NOMO-1 treated with dmso at 0.1 percent for 144 hours (cell line): ENCODE data around the gene BMP7.
"Not testable (repeated sequence)": the region's sequence is repeated elsewhere in the genome, so short reads cannot be mapped to it uniquely, and the experiment has no call there.

Experiments used
- DNase-seq: peaks from one replicate; lab custom pipeline; 2025; ENCODE audit not compliant: unreplicated experiment; lab: John Stamatoyannopoulos, UW

Gene BMP7

GRCh38 chr20:57195023-57195422, 71.4 kb downstream of the BMP7 start:
- no peak for DNase-seq

DNA sequence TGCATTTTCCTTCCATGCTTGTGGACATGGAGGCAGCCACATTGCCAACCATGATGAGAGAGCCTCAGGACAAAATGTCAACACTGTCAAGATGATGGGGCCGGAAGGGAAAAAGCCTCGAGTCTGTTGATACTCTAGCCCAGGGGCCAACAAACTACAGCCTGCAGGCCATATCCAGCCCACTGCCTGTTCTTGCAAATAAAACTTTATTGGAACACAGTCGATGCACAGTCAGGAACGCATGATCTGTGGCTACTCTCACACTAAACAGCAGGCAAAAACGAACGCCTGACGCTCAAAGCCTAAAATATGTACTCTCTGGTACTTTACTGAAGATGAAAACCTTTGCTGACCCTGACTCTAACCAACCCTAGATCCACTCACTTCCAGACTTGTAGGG, 72.3 kb downstream of the BMP7 start:
- DNase-seq: no peak

GRCh38 chr20:57193094-57193493, 73.3 kb downstream of the BMP7 start:
- no peak for DNase-seq

DNA sequence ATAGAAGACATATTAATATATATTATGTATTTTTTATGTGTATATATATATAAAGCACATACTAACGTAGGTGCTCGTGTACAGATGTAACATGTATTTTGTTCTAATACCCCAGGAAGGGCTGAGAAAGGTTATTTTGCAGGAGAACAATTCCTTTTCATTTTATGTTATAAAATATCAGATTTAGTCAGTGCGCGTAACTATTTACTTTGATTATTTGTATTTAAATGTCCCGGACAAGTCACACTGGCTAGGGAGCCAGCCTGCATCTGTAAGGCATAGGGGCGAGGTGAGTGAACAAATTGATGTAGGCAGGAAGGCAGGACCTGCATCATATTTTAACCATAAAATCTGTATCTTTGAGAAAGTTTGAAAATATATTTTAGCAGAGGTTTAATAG, 74.1 kb downstream of the BMP7 start:
- no peak for DNase-seq

GRCh38 chr20:57191265-57191638, 75.2 kb downstream of the BMP7 start:
- not testable (repeated sequence) for DNase-seq

GRCh38 chr20:57190536-57191264, 75.7 kb downstream of the BMP7 start:
- DNase-seq: no peak

DNA sequence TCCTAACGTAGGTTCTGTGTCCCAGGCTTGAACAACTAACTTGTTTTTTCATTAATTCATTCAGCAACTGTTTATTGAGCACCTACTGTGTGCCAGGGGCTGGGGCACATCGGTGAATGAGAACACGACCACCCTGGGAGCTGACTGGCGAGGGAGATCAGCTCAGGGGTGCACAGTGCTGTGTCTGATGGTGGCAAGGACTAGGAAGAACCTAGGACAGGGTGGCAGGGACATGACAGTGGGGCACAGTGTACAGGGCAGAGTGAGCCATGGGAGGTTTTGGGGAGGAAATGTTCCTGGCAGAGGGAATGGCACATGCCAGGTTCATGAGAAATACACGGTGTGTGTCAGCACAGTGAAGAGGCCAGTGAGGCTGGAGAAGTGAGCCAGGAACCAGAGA, 76.7 kb downstream of the BMP7 start:
- DNase-seq: no peak

GRCh38 chr20:57188576-57189079, 77.8 kb downstream of the BMP7 start:
- DNase-seq: no peak

DNA sequence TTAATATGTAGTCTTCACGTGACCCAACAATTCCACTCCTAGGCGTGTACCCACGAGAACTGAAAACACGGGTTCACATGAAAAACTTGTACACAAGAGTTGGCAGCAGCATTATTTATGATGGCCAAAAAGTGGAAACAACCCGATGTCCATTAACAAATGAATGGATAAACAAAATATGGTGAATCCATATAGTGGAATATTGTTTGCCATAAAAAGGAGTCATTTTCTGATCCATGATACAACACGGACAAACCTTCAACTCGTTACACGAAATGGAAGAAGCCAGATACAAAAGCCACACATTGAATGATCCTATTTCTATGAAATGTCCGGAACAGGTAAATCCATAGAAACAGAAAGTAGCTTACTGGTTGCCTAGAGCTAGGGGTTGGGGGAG, 78.4 kb downstream of the BMP7 start:
- no peak for DNase-seq

DNA sequence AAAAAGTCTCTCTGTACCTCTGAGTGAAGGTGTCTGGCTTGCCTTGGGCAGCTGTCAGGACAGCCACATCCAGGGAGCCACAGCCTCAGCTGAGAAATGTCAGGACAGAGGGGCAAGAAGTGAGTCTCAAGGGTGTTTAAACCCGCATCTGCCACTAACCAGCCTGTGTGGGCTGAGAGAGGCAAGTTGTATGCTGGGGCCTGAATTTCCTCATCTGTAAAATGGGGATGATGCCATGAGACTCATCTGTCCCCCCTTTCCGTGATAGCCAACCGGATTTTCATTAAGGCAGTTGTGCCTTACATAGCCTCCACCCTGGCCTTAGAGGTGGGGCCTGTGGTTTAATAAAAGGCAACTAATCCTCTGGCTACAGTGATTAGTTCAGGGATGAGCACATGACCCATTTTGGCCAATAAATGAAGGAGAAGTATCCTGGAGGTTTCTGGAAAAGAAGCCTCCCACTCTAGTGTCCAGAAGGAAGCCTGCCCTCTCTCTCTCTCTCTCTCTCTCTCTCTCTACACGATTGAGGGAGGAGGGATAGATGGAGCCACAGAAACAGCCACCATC, 79.3 kb downstream of the BMP7 start:
- DNase-seq: no peak

- no peak for DNase-seq
Observed at GRCh38 chr20:57186192-57186591, 80.2 kb downstream of the BMP7 start.

- DNase-seq: no peak
Observed at GRCh38 chr20:57185188-57185743, 81.2 kb downstream of the BMP7 start.

DNA sequence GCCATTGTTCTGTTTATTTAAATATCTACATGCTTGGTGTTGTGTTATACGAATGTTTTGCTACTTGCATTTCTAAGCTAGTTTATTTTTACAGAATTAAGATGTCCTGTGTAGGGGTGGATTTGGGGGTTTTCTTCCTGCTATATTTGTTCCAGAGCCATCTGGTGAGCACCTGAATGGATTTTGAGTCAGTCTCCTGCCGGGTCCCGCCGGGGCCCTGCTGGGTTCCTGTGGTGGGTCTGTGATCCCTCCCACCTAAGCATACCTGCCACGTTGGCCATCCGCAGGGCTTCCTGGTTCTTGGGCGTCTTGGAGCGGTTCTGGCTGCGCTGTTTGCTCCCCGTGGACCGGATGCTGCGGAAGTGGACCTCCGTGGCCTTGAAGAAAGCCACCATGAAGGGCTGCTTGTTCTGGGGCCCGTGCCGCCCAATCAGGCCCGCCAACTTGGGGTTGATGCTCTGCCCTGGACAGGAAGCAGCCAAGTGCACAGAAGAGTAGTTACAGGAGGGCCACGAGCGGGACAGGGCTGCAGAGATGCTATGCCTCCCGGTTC, 82.9 kb downstream of the BMP7 start:
- DNase-seq: no peak

DNA sequence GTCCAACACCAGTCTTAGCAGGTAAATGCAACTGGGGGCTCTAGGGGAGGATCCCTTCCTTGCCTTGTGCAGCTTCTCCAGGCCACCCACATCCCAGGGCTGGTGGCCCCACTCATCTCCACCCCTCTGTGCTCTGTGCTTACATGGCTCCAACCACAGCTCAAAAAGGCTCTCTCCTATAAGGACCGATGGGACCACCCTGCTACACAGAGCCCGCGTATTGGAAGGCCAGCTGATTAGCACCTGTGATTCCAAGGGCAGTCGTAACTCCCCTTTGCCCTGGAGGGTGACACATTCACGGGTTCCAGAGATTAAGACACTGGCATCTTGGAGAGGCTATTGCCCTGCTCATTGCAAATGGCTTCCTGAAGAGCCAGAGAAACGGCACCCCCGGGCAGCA, 84.8 kb downstream of the BMP7 start:
- DNase-seq: no peak

- DNase-seq: no peak
Observed at GRCh38 chr20:57180954-57181353, 85.5 kb downstream of the BMP7 start.

DNA sequence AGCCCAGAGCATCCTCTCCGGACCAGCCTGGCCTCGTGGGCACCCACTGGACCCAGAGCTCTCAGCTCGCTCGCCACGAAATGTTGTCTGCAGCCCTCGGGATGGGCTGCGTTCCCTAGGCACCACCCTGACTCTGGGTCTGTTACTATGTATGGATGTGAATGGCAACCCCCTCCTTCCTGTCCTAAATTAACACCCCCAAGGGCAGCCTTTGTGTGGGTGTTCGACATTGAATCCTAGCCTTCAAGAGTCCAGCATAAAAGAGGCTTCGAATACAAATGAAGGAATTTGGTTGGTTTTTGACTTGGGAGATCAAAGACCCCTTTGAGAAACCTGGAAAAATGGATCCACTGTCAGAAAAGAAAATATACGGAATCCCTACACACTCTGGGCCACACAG, 86.1 kb downstream of the BMP7 start:
- no peak for DNase-seq

- DNase-seq: no peak
Observed at GRCh38 chr20:57179265-57179664, 87.2 kb downstream of the BMP7 start.

DNA sequence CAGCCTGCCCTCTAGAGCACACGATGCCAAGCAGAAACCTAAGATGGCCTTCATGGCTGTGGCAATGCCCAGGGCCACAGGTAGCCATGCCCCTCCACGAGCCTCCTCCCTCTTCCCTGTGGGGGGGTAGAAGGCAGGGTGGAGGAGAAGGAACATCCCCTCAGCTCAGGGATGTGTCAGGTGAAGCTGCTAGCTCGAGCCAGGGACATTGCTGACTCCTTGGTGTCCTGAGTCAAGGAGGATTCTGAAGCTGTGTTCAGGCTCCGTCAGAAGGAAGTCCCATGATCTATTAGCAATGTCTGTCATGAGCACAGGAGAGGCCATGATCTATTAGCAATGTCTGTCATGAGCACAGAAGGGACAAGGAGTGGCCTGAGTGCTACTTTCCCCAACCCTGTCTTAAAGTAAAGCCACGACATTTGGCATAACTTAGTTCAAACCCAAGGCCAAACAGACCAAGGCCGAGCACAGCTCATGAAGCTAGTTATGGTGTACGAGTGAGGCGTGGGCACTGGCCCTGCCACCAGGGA, 87.8 kb downstream of the BMP7 start:
- no peak for DNase-seq

GRCh38 chr20:57177636-57178280, 88.7 kb downstream of the BMP7 start:
- no peak for DNase-seq

DNA sequence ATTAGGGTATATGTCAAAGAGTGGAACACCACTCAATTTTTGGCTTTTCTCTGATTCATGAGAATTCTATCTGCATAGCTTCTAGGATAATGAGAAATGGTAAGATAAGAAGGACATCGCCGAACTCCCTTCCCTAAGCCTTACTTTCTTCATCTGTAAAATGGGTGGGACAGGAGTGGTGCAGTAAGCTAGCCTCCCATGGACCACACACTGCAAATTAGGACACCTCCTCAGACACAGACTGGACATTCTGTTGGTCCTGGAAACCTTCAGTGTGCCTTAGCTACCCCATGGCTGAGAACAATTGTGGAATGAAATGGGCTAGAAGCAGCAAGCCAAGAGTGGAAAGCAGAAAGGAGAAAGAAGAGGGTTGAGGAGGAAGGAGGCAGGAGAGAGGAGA, 89.6 kb downstream of the BMP7 start:
- no peak for DNase-seq

DNA sequence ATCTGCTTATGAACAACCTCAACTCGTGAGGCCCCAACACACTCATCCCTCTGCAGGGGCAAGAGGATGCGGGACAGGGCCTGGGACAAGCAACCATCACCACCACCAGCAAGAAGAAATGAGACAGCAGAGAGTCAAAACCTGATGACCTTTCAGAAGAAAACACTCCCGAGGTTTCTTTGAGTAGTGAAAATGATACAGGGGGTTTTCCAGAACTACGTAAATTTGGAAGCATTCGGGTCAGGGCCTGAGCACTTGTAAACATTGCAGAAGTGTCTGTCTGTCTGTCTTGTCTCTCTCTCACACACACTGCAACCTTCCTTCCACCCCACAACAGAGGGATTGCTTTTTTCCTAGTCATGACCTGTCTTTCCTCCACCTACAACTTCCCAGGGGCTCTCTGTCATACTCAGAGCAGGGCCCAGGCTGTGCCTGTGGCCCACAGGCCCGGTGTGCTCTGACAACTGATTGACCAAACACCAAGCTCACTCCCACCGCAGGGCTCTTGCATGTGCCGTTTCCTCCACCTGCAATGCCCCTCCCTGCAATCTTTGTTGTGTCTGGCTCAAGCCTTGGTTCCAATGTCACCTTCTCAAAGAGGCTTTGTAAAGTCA, 90.9 kb downstream of the BMP7 start:
- DNase-seq: no peak
